ENCODE results near the gene PJA1.

The PJA1 gene

DNA sequence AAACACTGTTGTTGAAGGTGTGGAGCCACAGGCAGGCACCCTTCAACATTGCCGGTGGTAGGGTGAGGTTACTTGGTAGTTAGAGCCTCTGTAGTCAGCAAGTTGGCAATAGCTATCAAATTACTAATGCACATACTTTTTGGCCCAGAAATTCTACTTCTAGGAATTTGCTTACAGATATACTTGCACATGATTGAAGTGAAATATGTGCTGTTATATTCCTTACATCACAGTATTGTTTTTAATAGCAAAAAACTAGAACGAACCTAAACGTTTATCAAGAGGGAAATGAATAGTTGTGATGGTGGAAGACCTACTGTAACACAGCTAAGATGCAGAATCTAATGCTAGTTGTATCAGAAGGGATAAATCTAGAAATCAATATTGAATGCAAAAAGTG, 7.7 kb upstream of the PJA1 start:
- DNase-seq (ENCODE audit: low read depth, low spot score), result no peak

DNA sequence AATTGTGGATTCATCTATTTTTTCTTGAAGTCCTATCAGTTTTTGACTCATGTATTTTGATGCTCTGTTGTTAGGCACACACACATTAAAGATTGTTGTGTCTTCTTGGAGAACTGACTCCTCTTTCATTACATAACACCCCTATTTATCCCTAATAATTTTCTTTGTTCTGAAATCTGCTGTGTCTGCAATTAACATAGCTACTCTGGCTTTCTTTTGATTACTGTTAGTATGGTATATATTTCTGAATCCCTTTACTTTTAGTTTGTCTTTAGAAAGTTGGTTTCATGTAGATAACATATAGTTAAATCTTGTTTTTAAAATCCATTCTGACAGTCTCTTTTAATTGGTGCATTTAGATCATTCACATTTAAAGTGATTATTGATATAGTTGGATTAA, 5.1 kb upstream of the PJA1 start:
- DNase-seq (ENCODE audit: low read depth, low spot score), result no peak

DNA sequence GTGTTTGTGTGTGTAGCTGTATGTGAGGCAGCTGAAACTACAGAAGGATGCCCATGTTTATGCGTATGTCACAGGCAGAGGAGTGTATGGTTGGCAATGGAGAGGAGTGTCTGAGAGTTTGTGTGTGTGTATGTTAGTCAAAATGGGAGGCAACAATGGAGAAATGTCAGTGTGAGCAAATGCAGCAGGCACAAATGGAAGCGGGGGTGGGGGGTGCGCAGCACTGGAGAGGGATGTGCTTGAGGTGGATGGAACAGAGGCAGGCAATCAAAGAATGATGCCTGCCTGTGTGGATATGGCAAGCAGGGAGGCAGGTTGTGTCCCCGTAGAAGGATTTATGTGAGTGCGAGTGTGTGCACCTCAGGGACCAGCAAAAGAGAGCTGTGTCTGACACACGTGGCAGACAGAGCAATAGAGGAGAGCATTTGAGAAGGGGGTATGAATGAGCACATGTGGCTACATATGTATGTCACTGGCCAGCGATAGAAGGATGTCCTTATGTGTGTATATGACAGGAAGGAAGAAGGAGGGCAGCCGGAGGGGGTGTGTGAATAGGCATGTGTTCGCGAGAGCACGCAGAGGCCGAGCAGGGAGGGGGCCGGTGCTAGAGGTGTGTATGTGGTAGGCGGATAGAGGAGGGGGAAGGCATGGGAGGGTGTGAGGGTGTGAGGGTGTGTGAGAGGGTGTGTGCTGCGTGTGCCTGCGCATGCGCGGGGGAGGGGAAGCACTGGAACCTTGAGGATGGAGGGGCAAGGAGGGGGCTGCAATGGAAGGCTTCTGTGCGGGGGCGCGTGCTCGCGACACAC, 1.1 kb downstream of the PJA1 start:
- peak; percentile 63 for DNase-seq (ENCODE audit: low read depth, low spot score)

- DNase-seq (ENCODE audit: low read depth, low spot score), result no peak
These were observed 2.8 kb downstream of the PJA1 start for GRCh38 chrX:69162361-69162865.

GRCh38 chrX:69161786-69162349, 3.4 kb downstream of the PJA1 start:
- DNase-seq (ENCODE audit: low read depth, low spot score), result no peak

DNA sequence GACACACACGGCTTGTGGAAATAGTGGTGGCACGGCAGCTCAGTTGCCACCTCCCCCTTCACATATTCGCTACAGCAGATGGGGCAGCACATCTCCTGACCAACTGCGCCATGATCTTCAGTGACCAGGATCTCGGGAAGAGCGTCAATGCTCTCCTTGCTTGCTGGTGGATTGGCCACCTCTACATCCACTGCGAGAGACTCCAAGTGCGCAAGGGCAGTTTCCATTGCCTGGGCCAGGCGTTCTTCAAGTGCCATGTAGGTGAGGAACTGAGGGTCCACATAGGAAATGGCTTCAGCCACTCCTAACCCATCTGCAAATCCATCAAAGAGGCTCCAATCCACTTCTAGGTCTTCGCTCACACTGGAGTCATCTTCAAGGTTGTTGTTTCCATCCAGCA, 3.9 kb downstream of the PJA1 start:
- no peak for DNase-seq (ENCODE audit: low read depth, low spot score)

- DNase-seq (ENCODE audit: low read depth, low spot score), result peak; percentile 75
These were observed 6.9 kb downstream of the PJA1 start for GRCh38 chrX:69158166-69158980.

DNA sequence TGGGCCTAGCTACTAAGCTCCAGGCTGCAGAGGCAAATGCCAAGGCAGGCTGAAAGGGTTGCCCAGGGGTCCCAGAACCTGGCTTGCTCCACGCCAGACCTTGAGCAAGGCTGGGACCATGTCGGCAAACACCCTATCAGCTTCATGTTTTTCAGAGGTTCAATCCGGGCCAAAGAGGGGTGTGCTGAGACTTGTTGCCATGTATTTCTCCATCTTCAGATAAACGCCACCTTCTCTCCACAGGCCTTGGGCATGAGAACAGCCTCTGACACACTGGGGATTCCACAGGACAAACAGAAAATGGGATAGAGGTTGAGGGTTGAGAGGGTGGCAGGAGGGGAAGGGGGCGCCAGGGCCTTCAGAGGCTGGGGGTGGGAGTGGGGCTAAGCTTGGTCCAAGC, 8.6 kb downstream of the PJA1 start:
- no peak for DNase-seq (ENCODE audit: low read depth, low spot score)

- DNase-seq (ENCODE audit: low read depth, low spot score), result peak; percentile 5
These were observed 9.3 kb downstream of the PJA1 start for GRCh38 chrX:69155786-69156520.

- DNase-seq (ENCODE audit: low read depth, low spot score), result peak; percentile 2
These were observed 11.2 kb downstream of the PJA1 start for GRCh38 chrX:69154051-69154450.

GRCh38 chrX:69153060-69153730, 12.1 kb downstream of the PJA1 start:
- peak; percentile 95 for DNase-seq (ENCODE audit: low read depth, low spot score)

DNA sequence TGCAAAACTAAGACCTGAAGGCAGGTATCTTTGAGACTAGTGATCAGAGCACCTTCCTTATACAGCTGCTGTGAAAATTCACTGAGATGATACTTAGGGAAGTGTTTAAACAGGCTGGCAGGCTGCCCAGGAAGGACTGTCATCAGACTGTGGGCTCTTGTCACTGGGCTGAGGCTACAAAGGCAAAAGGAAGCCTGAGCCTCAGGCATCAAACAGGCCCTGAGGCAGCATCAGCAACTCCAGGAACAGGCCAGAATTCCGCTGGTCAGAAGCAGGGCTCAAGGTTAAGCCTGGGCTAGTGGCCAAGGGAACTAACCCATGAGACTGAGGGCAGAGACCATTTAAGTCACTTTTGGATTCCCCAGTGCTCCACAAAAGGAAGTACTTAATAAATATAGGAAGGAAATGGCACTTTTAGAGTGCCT, 12.8 kb downstream of the PJA1 start:
- peak; percentile 69 for DNase-seq (ENCODE audit: low read depth, low spot score)

DNA sequence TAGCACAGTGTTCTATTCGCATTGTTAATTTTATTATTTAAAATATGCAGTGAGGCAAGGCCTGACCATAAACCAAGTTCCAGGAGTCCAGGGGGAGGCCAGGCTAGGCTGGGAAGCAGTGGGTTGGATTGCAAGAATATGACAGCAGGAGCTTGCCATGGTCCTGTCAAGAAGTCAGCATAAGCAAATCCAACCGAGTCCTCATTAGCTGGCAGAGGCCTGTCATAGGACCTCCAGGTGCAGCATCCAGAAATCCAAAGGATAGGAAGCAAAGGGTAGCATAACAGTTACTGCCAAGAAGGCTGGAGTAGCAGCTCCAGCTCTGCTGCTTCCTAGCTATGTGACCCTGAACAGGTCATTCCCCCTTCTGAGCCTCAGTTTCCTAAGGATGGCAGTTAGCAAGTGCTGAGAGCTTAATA, 13.4 kb downstream of the PJA1 start:
- no peak for DNase-seq (ENCODE audit: low read depth, low spot score)

- DNase-seq (ENCODE audit: low read depth, low spot score), result peak; percentile 77
These were observed 14.8 kb downstream of the PJA1 start for GRCh38 chrX:69150281-69150960.

- DNase-seq (ENCODE audit: low read depth, low spot score), result peak; percentile 86
These were observed 15.6 kb downstream of the PJA1 start for GRCh38 chrX:69149466-69150280.

GRCh38 chrX:69148946-69149345, 16.3 kb downstream of the PJA1 start:
- no peak for DNase-seq (ENCODE audit: low read depth, low spot score)

DNA sequence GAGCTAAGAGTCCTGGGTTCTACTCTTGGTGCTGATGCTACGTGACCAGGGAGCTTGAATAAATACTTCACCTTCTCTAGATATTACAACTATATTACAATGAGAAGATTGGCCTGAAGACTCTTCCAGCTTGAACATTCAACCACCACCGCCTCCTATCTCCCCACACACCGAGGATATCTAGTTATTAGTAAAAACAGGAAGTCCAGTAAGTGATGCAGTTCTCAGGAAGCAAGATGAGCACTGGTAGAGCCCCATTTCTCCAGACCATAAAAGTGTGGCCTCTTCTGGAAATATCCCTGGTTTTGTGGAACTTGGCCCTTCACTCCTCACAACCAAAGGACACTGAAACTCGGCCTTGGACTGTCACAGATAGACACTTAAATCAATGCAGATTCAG, 18.5 kb downstream of the PJA1 start:
- no peak for DNase-seq (ENCODE audit: low read depth, low spot score)

DNA sequence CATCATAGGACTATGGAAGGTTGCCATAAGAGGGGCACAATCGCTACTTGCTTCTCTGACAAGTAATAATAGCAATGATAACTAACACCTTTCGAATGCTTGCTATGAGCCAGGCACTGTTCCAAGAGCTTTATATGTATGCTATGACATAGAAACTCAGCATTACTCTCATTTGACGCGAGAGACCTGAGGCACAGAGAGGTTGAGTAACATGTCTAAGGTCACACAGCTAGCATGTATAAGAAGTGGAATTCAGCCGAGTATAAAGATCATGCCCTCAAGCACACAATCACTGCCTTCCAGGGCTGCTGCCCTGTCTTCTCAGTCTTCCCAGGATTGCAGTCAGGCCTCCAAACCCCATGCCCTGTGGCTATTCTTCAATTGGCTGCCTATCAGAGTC, 19.5 kb downstream of the PJA1 start:
- no peak for DNase-seq (ENCODE audit: low read depth, low spot score)

DNA sequence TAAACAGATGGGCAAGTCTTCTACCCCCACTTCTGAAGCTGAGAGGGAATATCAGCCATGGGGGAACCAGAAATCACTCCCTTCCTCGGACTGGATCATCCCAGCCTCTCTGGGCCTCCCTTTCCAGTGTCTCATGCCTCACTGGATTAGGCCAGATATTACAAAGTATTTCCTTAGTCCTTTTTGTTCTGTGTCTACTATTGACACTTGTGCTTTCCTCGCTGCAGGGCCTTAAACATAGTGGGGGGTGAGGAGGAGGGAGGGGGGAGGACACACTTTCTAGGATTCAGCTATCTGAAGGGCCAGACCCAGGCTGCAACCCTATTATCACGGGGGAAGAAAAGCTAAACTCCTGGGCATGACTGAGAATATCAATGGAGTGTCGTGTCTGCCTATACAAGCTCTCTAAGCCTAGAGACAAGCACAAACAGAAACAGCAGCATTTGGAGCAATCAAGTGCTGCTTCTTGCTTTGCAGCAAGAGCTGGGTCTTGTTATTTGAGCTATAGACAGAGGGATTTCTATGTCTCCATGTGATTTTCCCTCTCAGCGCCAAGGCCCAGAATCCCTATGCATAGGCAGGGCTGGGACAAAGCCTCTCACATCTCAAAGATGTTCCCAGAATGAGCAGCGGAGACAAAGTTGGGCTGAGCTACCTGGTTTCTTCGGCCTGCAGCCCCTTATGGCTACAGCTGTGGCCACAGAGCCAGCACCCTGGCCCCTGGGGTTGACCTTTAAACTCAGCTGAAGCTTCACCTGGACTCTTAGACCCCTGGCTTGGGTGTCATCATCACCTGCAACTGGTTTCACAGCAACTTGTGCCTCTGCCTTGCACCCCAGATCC, 20.2 kb downstream of the PJA1 start:
- DNase-seq (ENCODE audit: low read depth, low spot score), result no peak

Measured in ELF-1 (cell line).